K562 treated with DMSO at 1 percent for 24 hours (cell line): ENCODE data around the gene L3MBTL1. TPM values are rescaled to one million over a fixed set of nuclear protein-coding genes. Genes with fewer than 3 reads are reported as not detected.

Experiments
- total RNA-seq: library from RNA; unstranded; fragments of 300-600 nt; gene quantifications from 2 replicates; pipeline ENCODE4 v1.2.3, GENCODE V29; 2022; ENCODE audit warnings: low read depth; ENCODE audit not compliant: insufficient read depth

L3MBTL1 gene
- 2.1 and 5.1 TPM in 2 replicates for total RNA-seq

DNA sequence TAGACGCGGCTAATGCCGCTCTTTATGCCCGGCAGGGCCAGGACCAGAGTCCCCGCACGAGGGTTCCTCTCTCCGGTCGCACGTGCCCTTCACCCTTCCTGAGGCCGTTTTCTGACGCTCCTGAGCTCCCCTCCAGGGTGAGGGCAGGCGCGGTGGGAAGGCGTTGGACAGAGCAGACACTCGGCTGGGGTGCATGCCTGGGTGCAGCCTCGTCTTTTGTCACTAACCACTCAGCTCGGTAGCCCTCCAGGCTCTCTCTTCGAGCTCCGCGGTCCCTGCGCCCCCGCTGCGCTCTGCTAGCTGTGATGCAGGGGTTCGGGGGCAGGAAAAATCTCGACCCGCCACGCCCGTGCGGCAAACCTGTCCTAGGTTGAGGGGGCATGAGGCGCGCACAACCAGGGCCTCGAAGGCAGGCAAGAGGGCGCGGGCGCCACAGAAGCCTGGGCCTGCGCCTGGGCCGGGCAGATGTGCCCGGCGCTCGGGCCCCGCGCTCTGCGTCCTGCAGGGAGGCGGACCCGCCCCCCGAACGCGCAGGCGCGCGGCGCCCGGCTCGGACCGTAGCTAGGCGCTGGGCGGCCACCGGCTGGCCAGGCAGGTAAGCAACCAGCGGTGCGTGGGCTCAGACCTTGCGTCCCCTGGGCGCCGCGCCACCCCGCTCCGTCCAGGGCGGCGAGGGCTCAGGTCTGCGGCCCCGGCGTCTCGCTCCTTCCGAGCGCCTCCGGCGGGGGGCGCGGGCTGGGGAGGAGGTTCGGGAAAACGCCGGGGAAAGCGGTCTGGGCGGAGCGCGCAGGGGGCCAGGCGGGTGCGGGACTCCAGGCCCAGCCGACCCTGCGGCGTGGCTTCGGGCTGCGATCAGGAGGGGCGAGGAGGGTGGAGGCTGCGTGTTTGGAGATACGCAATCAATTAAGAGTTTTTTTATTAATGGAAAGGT, at the start of gene L3MBTL1:
TSS of gene L3MBTL1 (plus strand) at position 548 of the 931 bp plus-strand sequence. CDS start 5,807 bp downstream, outside the sequence.

DNA sequence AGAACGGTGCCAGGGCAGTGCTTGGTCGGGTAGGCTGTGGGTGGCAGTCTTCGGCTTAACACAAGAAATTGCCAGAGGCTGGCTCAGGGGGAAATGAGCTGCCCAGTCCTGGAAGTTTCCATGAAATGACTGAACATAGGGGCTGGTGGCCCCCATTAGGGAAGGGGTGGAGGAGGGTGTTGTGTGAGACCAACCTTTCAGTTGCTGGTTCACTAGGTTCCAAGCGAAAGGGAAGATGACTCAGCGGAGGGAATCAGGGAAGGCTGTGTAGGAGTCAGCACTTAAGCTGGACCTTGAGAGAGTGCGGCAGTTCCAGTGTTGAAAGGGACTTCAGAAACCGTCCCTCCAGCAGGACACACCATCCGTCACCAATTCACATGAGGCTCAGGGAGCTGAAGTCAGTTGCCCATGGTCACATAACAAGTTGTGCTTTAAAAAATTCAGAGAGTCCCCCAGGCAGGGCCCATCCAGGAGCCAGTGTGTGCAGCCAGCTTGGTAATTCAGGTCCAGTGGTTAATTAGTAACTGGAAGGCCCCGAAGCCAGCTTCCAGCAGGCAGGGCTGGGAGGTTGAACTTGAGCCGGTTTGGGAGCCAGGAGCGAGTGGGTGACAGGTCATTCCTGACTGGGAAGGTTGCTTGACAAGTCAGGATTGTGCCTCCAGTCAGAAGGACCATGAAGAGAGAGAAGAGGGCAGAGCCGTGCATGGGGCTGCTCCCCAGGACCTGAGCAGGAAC, 51.1 kb downstream of the L3MBTL1 start, which contains the start of gene SGK2:
TSS of gene SGK2 (plus strand) at position 616 of the 735 bp plus-strand sequence. CDS start 7,469 bp downstream, outside the sequence.

DNA sequence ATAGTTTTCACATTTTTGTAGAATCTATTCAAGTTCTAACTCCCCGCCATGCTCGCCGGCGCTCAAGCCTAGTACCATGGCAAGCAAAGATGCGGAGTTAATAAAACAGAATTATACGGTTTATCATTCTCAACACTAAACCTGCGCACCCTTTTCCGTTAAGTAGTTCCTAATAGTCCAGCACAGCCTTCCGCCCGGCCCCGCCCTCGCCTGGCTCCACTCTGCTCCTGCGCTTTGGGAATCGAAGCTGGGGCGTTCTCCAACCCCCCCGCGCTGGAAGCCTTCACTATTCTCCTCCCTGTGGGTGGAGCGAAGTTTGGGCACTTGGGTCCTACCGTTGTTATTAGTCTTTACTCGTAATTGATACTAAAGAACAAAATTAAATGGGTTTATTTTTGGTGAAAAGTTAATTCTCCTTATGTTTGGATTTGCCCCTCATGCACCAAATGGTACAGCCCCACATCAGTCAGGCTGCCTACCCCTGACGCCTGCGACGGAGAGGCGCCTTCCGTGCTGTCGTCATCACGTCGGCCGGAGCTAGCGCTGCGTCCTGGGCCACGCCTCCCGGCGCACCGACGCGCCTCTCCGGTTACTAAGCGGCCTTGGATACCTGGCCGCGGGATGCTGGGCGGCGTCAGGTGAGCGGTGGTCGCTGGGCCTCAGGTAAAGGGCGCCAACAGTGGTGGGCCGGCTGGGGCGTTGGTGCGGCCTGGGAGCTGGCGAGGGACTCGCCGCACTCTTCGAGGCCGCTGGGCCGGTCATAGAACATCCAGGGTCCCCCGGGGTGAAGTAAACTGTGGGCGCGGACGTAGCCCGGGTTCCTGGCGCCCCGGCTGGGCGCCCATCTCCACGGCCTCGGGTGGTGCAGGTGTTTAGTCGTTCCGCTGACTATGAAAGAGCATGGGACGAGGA, 83.2 kb downstream of the L3MBTL1 start, which contains the start of gene IFT52:
TSS of gene IFT52 (plus strand) at position 546 of the 912 bp plus-strand sequence. CDS start 3,762 bp downstream, outside the sequence.

Other genes with a start within 250 kb of the L3MBTL1 start
- gene SRSF6, start 49.8 kb upstream of the L3MBTL1 start, total RNA-seq: 55.2 and 59.5 TPM in 2 replicates
- gene SGK2, start 51.3 kb downstream of the L3MBTL1 start, total RNA-seq: 0.54 and 0.65 TPM in 2 replicates
- gene IFT52, start 83.2 kb downstream of the L3MBTL1 start, total RNA-seq: 15.7 and 18.9 TPM in 2 replicates
- gene MYBL2, start 159.4 kb downstream of the L3MBTL1 start, total RNA-seq: 131 and 149 TPM in 2 replicates
- gene GTSF1L, start 219.3 kb downstream of the L3MBTL1 start, total RNA-seq: not detected in 2 replicates